Measurements from ENCODE around the gene PPFIA1. TPM values are rescaled to one million over a fixed set of nuclear protein-coding genes. Genes with fewer than 3 reads are reported as not detected.

Gene PPFIA1
- total RNA-seq, 1 experiment from 2014 or later, result 75.1 TPM

- TF ChIP-seq PRDM15 (CRISPR knock-in tag; IDR thresholded peaks at IDR 0.05), result no peak
These were observed 123.9 kb downstream of the PPFIA1 start (continued) for GRCh38 chr11:70394211-70394950.

GRCh38 chr11:70397336-70397982 is 127.0 kb downstream of the PPFIA1 start:
- Mint-ChIP-seq H3K36me3 (peaks cover 25% of the 10 kb centered on the region), H3K9me3 (no peaks in the 10 kb centered on the region), H3K27me3 (ENCODE audit: low read depth) (no peaks in the 10 kb centered on the region), H3K4me1 (peaks cover 25% of the 10 kb centered on the region), H3K4me3 (peak overlapping the region; percentile 93), H3K27ac (peak overlapping the region; percentile 93)
- DNase-seq (ENCODE audit: low spot score) (peak; percentile 37), ATAC-seq (peak; percentile 42)
- CTCF ChIA-PET, result interaction anchor here (1.1 to 1.6 kb wide), 2 partner anchors 19 to 114 kb away, joined by 3 to 5 read pairs; no protein-coding TSS in a partner anchor
- POLR2A ChIA-PET, result interaction anchor here (0.6 kb wide), 1 partner anchor 34 kb away, joined by 4 read pairs; no protein-coding TSS in a partner anchor
- TF ChIP-seq MYBL2 (CRISPR knock-in tag; IDR thresholded peaks at IDR 0.05) (0 out of 2 replicates have a peak, but pooled peaks have one; percentile 11), SMAD3 (CRISPR knock-in tag; IDR thresholded peaks at IDR 0.05; ENCODE audit: borderline replicate concordance) (no peak), SP1 (CRISPR knock-in tag; conservative IDR thresholded peaks at IDR 0.05) (no peak), JAZF1 (CRISPR knock-in tag; IDR thresholded peaks at IDR 0.05) (no peak), ETV6 (CRISPR knock-in tag; IDR thresholded peaks at IDR 0.05) (no peak), ZNF121 (CRISPR knock-in tag; IDR thresholded peaks at IDR 0.05) (peak; percentile 43; the same call in 1 of the 2 replicates), FOXK1 (CRISPR knock-in tag; IDR thresholded peaks at IDR 0.05) (0 out of 2 replicates have a peak, but pooled peaks have one; percentile 9), USF1 (CRISPR knock-in tag; IDR thresholded peaks at IDR 0.05) (no peak), ZNF423 (CRISPR knock-in tag; IDR thresholded peaks at IDR 0.05) (no peak), E2F5 (CRISPR knock-in tag; IDR thresholded peaks at IDR 0.05) (no peak), NFATC4 (CRISPR knock-in tag; IDR thresholded peaks at IDR 0.05) (no peak), PREB (CRISPR knock-in tag; IDR thresholded peaks at IDR 0.05; ENCODE audit: borderline replicate concordance) (no peak), ZNF281 (CRISPR knock-in tag; IDR thresholded peaks at IDR 0.05) (no peak), HMGA2 (CRISPR knock-in tag; IDR thresholded peaks at IDR 0.05) (no peak)
- TF ChIP-seq, protein P1, sequence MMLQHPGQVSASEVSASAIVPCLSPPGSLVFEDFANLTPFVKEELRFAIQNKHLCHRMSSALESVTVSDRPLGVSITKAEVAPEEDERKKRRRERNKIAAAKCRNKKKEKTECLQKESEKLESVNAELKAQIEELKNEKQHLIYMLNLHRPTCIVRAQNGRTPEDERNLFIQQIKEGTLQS (CRISPR knock-in tag; conservative IDR thresholded peaks at IDR 0.05), result no peak
- TF ChIP-seq, protein P2, sequence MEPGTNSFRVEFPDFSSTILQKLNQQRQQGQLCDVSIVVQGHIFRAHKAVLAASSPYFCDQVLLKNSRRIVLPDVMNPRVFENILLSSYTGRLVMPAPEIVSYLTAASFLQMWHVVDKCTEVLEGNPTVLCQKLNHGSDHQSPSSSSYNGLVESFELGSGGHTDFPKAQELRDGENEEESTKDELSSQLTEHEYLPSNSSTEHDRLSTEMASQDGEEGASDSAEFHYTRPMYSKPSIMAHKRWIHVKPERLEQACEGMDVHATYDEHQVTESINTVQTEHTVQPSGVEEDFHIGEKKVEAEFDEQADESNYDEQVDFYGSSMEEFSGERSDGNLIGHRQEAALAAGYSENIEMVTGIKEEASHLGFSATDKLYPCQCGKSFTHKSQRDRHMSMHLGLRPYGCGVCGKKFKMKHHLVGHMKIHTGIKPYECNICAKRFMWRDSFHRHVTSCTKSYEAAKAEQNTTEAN (CRISPR knock-in tag; IDR thresholded peaks at IDR 0.05), result 0 out of 2 replicates have a peak, but pooled peaks have one; percentile 23
- TF ChIP-seq, protein P3, sequence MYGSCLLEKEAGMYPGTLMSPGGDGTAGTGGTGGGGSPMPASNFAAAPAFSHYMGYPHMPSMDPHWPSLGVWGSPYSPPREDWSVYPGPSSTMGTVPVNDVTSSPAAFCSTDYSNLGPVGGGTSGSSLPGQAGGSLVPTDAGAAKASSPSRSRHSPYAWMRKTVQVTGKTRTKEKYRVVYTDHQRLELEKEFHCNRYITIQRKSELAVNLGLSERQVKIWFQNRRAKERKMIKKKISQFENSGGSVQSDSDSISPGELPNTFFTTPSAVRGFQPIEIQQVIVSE (CRISPR knock-in tag; IDR thresholded peaks at IDR 0.05; ENCODE audit: borderline replicate concordance), result no peak
- TF ChIP-seq, protein P4, sequence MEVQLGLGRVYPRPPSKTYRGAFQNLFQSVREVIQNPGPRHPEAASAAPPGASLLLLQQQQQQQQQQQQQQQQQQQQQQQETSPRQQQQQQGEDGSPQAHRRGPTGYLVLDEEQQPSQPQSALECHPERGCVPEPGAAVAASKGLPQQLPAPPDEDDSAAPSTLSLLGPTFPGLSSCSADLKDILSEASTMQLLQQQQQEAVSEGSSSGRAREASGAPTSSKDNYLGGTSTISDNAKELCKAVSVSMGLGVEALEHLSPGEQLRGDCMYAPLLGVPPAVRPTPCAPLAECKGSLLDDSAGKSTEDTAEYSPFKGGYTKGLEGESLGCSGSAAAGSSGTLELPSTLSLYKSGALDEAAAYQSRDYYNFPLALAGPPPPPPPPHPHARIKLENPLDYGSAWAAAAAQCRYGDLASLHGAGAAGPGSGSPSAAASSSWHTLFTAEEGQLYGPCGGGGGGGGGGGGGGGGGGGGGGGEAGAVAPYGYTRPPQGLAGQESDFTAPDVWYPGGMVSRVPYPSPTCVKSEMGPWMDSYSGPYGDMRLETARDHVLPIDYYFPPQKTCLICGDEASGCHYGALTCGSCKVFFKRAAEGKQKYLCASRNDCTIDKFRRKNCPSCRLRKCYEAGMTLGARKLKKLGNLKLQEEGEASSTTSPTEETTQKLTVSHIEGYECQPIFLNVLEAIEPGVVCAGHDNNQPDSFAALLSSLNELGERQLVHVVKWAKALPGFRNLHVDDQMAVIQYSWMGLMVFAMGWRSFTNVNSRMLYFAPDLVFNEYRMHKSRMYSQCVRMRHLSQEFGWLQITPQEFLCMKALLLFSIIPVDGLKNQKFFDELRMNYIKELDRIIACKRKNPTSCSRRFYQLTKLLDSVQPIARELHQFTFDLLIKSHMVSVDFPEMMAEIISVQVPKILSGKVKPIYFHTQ (CRISPR knock-in tag; IDR thresholded peaks at IDR 0.05), result no peak

All from WTC11 (cell line).